Skeletal muscle tissue (tissue), 4 donors: ENCODE measurements around the gene SUZ12. TPM values are rescaled to one million over a fixed set of nuclear protein-coding genes. Genes with fewer than 3 reads are reported as not detected.
A peak's percentile ranks its signal among the peaks of the same experiment; 100 is the strongest.
"Not testable (repeated sequence)": the region's sequence is repeated elsewhere in the genome, so short reads cannot be mapped to it uniquely, and the experiment has no call there.

Experiments used
- H3K27ac ChIP-seq: one replicate; pipeline ENCODE4 v1.7.0; 2013; ENCODE audit warnings: mild to moderate bottlenecking, low read depth, low read length, inconsistent platforms
- H3K27me3 ChIP-seq, 3 donors: one replicate each; pipeline ENCODE4 v1.7.0; 2013; ENCODE audit warnings: low read length in 3 of 3; ENCODE audit not compliant: control insufficient read depth in 3 of 3, insufficient read depth in 3 of 3
- H3K36me3 ChIP-seq, 3 donors: one replicate each; pipeline ENCODE4 v1.7.0; 2013; ENCODE audit warnings: low read length in 3 of 3; ENCODE audit not compliant: control insufficient read depth in 3 of 3, insufficient read depth in 3 of 3
- H3K4me1 ChIP-seq, 3 donors: one replicate each; pipeline ENCODE4 v1.7.0; 2013; ENCODE audit warnings: low read length in 3 of 3, mild to moderate bottlenecking in 3 of 3; ENCODE audit not compliant: control insufficient read depth in 3 of 3, insufficient read depth in 3 of 3
- H3K4me3 ChIP-seq, 3 donors: one replicate each; pipeline ENCODE4 v1.7.0; 2013; ENCODE audit warnings: low read length in 3 of 3
- H3K9ac ChIP-seq, 3 donors: one replicate each; pipeline ENCODE4 v1.7.0; 2013; ENCODE audit warnings: low read length in 3 of 3, mild to moderate bottlenecking in 3 of 3, moderate library complexity in 2 of 3, low read depth in 1 of 3
- H3K9me3 ChIP-seq, 3 donors: one replicate each; pipeline ENCODE4 v1.7.0; 2013; ENCODE audit warnings: low read length in 3 of 3; ENCODE audit not compliant: control insufficient read depth in 3 of 3
- total RNA-seq: library from RNA; depleted of rRNA; stranded (reverse); fragments of >200 nt; gene quantifications from one replicate; pipeline ENCODE4 v1.2.3, GENCODE V29; 2014
- donor health status: Osteomylitis.

SUZ12 gene
- total RNA-seq, 1 donor from 2014 or later = 16.7 TPM

DNA sequence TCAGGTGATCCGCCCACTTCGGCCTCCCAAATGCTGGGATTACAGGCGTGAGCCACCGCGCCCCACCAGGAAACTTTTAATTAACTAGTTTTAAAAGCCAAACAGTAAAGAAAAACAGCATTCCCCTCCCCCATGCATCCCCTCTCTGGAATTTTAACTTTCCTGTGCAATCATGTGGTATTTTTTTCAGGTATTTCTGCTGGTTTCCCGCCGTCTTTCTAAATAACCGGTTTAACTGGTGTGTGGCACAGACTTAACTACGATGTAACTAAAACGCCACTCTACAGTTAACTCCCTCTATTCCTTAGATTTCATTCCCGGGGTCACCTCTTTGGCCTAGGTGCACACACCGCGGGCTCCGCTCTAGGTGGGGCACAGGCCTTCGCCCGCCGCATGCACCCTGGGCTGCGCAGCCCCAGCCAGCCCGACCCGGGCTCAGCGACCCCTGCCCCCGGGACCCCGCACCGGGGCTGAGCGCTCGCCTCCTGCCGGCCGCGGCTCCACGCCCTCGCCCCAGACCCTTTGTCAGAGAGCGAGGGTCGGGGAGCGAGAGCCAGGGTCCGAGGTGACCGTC is 20.2 kb upstream of the SUZ12 start:
- Histone ChIP-seq H3K9ac (no peak overlapping the region), H3K4me1 (no peaks in the 10 kb centered on the region), H3K27ac (no peak overlapping the region), H3K27me3 (peaks cover 12 to 15% (median 15%) of the 10 kb centered on the region in 3 donors), H3K9me3 (no peaks in the 10 kb centered on the region), H3K36me3 (no peaks in the 10 kb centered on the region), H3K4me3 (no peak overlapping the region)

DNA sequence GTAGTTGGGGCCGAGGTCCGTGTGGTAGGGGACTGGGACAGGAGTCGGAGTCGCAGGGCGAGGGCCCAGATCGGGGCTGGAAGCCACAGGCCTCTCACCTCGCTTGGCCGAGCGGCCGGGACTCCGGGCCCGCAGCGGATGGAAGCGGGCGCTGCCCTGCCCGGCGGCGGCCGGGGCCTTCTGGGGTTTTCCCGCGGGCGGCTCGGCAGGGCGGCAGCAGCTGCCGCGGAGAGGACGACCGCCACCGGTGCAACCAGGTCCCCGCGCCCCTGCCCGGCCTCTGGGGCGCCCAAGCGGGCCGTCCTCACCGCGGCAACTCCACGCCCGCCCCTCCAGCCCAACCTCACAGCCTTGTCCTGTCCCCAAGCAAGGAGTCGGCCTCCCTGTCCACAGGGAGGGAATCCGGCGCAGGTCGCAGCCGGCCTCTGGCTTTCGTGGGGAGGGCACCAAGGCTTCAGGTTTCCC is 19.7 kb upstream of the SUZ12 start:
- H3K27me3 ChIP-seq = peaks cover 12 to 15% (median 15%) of the 10 kb centered on the region in 3 donors
- H3K27ac ChIP-seq = no peak overlapping the region
- peak overlapping the region in 1 of 3 donors; percentile 14 for H3K4me3 ChIP-seq
- H3K4me1 ChIP-seq = no peaks in the 10 kb centered on the region
- H3K9me3 ChIP-seq = no peaks in the 10 kb centered on the region
- H3K36me3 ChIP-seq = no peaks in the 10 kb centered on the region
- H3K9ac ChIP-seq = no peak overlapping the region

DNA sequence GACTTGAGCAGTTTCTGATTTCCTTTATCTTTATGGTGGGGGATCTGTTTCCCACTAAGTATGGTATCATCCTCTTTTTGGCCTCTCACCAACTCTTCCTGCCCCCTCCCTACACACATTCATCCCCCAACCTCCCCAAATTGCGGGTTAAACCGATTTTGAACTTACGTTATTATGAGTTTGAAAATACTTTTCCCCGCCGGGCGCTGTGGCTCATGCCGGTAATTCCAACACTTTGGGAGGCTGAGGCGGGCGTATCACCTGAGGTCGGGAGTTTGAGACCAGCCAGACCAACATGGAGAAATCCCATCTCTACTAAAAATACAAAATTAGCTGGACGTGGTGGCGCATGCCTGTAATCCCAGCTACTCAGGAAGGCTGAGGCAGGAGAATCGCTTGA is 19.1 kb upstream of the SUZ12 start:
- H3K4me1 ChIP-seq, H3K36me3 ChIP-seq: not testable (repeated sequence)
- peaks cover 12 to 15% (median 15%) of the 10 kb centered on the region in 3 donors for H3K27me3 ChIP-seq

GRCh38 chr17:31918701-31919128 is 18.1 kb upstream of the SUZ12 start:
- Histone ChIP-seq H3K36me3 (no peaks in the 10 kb centered on the region), H3K27ac (no peak overlapping the region), H3K9ac (no peak overlapping the region), H3K9me3 (no peaks in the 10 kb centered on the region), H3K4me1 (no peaks in the 10 kb centered on the region), H3K4me3 (no peak overlapping the region), H3K27me3 (peaks cover 12 to 15% (median 15%) of the 10 kb centered on the region in 3 donors)

More for the DNA sequence above, 19.1 kb upstream of the SUZ12 start:
- not testable (repeated sequence) for H3K9ac ChIP-seq, H3K27ac ChIP-seq, H3K9me3 ChIP-seq, H3K4me3 ChIP-seq

GRCh38 chr17:31919802-31920525 is 16.8 kb upstream of the SUZ12 start:
- H3K4me3 ChIP-seq = no peak overlapping the region
- H3K9me3 ChIP-seq = no peaks in the 10 kb centered on the region
- no peak overlapping the region for H3K9ac ChIP-seq
- H3K4me1 ChIP-seq = no peaks in the 10 kb centered on the region
- H3K36me3 ChIP-seq = no peaks in the 10 kb centered on the region
- H3K27me3 ChIP-seq = peaks cover 12 to 15% (median 15%) of the 10 kb centered on the region in 3 donors
- H3K27ac ChIP-seq = no peak overlapping the region

DNA sequence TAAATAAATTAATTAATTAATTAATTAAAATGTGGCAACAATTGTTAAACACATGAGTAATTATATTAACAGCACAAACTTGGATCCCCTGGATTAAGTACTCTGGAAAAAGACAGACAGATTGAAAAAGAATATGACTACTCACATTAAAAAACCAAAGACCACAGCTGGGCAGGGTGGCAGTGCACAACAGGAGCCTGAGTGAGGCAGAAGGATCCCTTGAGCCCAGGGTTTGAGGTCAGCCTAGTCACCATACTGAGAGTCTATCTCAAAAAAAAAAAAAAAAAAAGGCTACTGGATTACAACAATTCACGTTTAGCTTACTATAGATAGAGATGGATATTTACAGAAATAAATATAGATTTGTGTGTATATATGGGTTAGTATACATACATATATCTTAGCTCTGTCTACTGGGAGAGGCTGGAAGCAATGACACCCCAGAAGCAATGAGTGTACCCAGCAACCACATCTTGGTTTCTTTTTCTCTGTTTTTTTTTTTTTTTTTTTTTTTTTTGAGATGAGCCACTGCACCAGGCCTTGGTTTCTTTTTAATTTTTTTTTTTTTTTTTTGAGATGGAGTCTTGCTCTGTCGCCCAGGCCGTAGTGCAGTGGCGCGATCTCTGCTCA is 10.6 kb upstream of the SUZ12 start:
- Histone ChIP-seq H3K4me3 (no peak overlapping the region), H3K9ac (no peak overlapping the region), H3K27me3 (no peaks in the 10 kb centered on the region), H3K27ac (no peak overlapping the region), H3K36me3 (no peaks in the 10 kb centered on the region), H3K4me1 (no peaks in the 10 kb centered on the region), H3K9me3 (no peaks in the 10 kb centered on the region)

DNA sequence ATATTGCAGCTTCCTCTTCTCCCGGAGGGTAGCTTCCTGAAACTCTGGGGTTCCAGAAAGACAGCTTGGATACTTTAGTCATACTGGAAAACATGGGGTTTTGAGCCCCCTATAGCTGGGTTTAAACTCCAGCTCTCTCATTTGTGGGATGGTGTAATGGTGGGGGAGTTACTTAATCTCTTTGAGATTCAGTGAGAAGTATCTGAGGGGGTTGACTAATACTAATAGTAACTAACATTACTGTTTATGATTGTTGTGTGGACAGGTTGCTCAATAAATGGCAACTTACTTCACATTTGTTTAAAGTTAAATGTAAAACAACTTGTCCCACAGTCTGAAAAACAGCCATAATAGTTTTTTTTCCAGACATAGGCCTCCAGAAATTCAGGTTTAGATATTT is 5.1 kb upstream of the SUZ12 start:
- no peaks in the 10 kb centered on the region for H3K27me3 ChIP-seq
- H3K27ac ChIP-seq = no peak overlapping the region
- H3K9ac ChIP-seq = no peak overlapping the region
- H3K9me3 ChIP-seq = no peaks in the 10 kb centered on the region
- H3K4me1 ChIP-seq = no peaks in the 10 kb centered on the region
- H3K4me3 ChIP-seq = no peak overlapping the region
- no peaks in the 10 kb centered on the region for H3K36me3 ChIP-seq

- no peaks in the 10 kb centered on the region for H3K36me3 ChIP-seq
- no peak overlapping the region for H3K9ac ChIP-seq
- H3K4me3 ChIP-seq = no peak overlapping the region
- no peak overlapping the region for H3K27ac ChIP-seq
- H3K9me3 ChIP-seq = no peaks in the 10 kb centered on the region
- peaks cover 0 to 6% (median 4%) of the 10 kb centered on the region in 3 donors for H3K4me1 ChIP-seq
- no peaks in the 10 kb centered on the region for H3K27me3 ChIP-seq
Measured at GRCh38 chr17:31935512-31935911, 1.3 kb upstream of the SUZ12 start.

- peak overlapping the region in 1 of 3 donors; percentile 12 for H3K9ac ChIP-seq
- not testable (repeated sequence) for H3K4me1 ChIP-seq, H3K36me3 ChIP-seq, H3K27ac ChIP-seq, H3K27me3 ChIP-seq, H3K9me3 ChIP-seq
- peak overlapping the region; percentile 3 to 75 (median 29) for H3K4me3 ChIP-seq
Measured at GRCh38 chr17:31937926-31938641, 1.3 kb downstream of the SUZ12 start.
